HepG2 (cell line): Measurements from ENCODE around the gene TMEM256. TPM values are rescaled to one million over a fixed set of nuclear protein-coding genes. Genes with fewer than 3 reads are reported as not detected.

Experiments
- AHR ChIP-seq: IDR thresholded peaks from 2 replicates; pipeline ENCODE4 v1.6.1; 2018; ENCODE audit warnings: missing genetic modification reagents, missing compliant biosample characterization
- BCL3 ChIP-seq: sonication (generic); formaldehyde crosslinking; IDR thresholded peaks from 2 replicates; pipeline ENCODE4 v1.5.1; 2020; ENCODE audit warnings: mild to moderate bottlenecking, missing genetic modification reagents, moderate library complexity
- FOXA3 ChIP-seq: IDR thresholded peaks from 2 replicates; pipeline ENCODE4 v1.6.1; 2016; ENCODE audit warnings: missing genetic modification reagents, missing compliant biosample characterization
- FOXC1 ChIP-seq: sonication (generic); formaldehyde crosslinking; IDR thresholded peaks from 2 replicates; pipeline ENCODE4 v1.8.0; 2022; ENCODE audit warnings: mild to moderate bottlenecking, missing genetic modification reagents, borderline replicate concordance
- FOXP4 ChIP-seq: sonication (generic); formaldehyde crosslinking; IDR thresholded peaks from 2 replicates; pipeline ENCODE4 v1.4.0; 2020; ENCODE audit warnings: missing genetic modification reagents
- HMGXB3 ChIP-seq: sonication (generic); formaldehyde crosslinking; IDR thresholded peaks from 2 replicates; pipeline ENCODE4 v1.4.0; 2020; ENCODE audit warnings: missing genetic modification reagents, borderline replicate concordance
- HOXD1 ChIP-seq: sonication (generic); formaldehyde crosslinking; IDR thresholded peaks from 2 replicates; pipeline ENCODE4 v1.5.0; 2020; ENCODE audit warnings: missing genetic modification reagents
- IRX3 ChIP-seq: sonication (generic); formaldehyde crosslinking; IDR thresholded peaks from 2 replicates; pipeline ENCODE4 v1.8.1; 2023; ENCODE audit warnings: mild to moderate bottlenecking, low read depth, missing genetic modification reagents, borderline replicate concordance
- TCF7 ChIP-seq: sonication (generic); IDR thresholded peaks from 2 replicates; pipeline ENCODE4 v1.6.1; 2016; ENCODE audit warnings: antibody characterized with exemption, low read depth
- TEAD3 ChIP-seq: optimal IDR thresholded peaks from 2 replicates; pipeline ENCODE3; 2016; ENCODE audit warnings: borderline replicate concordance
- TFDP2 ChIP-seq: sonication (generic); formaldehyde crosslinking; IDR thresholded peaks from 2 replicates; pipeline ENCODE4 v1.4.0; 2020; ENCODE audit warnings: missing genetic modification reagents
- ZBTB3 ChIP-seq: sonication (generic); formaldehyde crosslinking; IDR thresholded peaks from 2 replicates; pipeline ENCODE4 v1.4.0; 2020; ENCODE audit warnings: low read depth, mild to moderate bottlenecking, moderate library complexity, missing genetic modification reagents, borderline replicate concordance
- ZFP36L1 ChIP-seq: sonication (generic); formaldehyde crosslinking; IDR thresholded peaks from 2 replicates; pipeline ENCODE4 v1.8.0; 2022; ENCODE audit warnings: mild to moderate bottlenecking, missing genetic modification reagents, moderate library complexity
- ZKSCAN5 ChIP-seq: sonication (generic); formaldehyde crosslinking; IDR thresholded peaks from 2 replicates; pipeline ENCODE4 v1.5.1; 2020; ENCODE audit warnings: mild to moderate bottlenecking, missing genetic modification reagents
- ZNF260 ChIP-seq: sonication (generic); formaldehyde crosslinking; IDR thresholded peaks from 2 replicates; pipeline ENCODE4 v1.4.0; 2020; ENCODE audit warnings: missing genetic modification reagents, low read depth, mild to moderate bottlenecking, borderline replicate concordance
- ZNF414 ChIP-seq: sonication (generic); formaldehyde crosslinking; IDR thresholded peaks from 2 replicates; pipeline ENCODE4 v1.5.0; 2020; ENCODE audit warnings: missing genetic modification reagents
- ZNF44 ChIP-seq: sonication (generic); formaldehyde crosslinking; IDR thresholded peaks from 2 replicates; pipeline ENCODE4 v1.5.1; 2020; ENCODE audit warnings: mild to moderate bottlenecking, missing genetic modification reagents
- ZNF572 ChIP-seq: sonication (generic); formaldehyde crosslinking; IDR thresholded peaks from 2 replicates; pipeline ENCODE4 v1.5.1; 2020; ENCODE audit warnings: mild to moderate bottlenecking, missing genetic modification reagents
- ZNF672 ChIP-seq: sonication (generic); formaldehyde crosslinking; IDR thresholded peaks from 2 replicates; pipeline ENCODE4 v1.8.1; 2022; ENCODE audit warnings: missing genetic modification reagents
- ZNF737 ChIP-seq: sonication (generic); formaldehyde crosslinking; IDR thresholded peaks from 2 replicates; pipeline ENCODE4 v1.5.0; 2020; ENCODE audit warnings: missing genetic modification reagents, mild to moderate bottlenecking, borderline replicate concordance
- polyA plus RNA-seq, 8 experiments: library from polyadenylated mRNA; depleted of rRNA in 3 of 8; stranded (reverse) in 7 of 8; unstranded in 1 of 8; fragments of >200 nt; fragmentation: Illumina TruSeq in 4 of 8; extraction: Trizol in 4 of 8; gene quantifications; 2 replicates each; pipeline versions ENCODE4 v1.2.1 to v1.2.3, GENCODE V29; 2011 to 2016; ENCODE audit warnings: low read depth in 4 of 8, missing spikeins in 1 of 8, mixed read lengths in 1 of 8; ENCODE audit not compliant: insufficient read depth in 1 of 8
- total RNA-seq, 5 experiments: library from RNA; depleted of rRNA; stranded (reverse); fragments of >200 nt; fragmentation: Illumina TruSeq; extraction: Trizol; gene quantifications; 2 replicates each; pipeline ENCODE4 v1.2.3, GENCODE V29; 2016; ENCODE audit warnings: low read depth in 1 of 5

Gene TMEM256
- total and polyA plus RNA-seq, 2 of the 13 experiments (the other 11 are each of a cell fraction or from before 2014, with no cell fraction given) = 231 to 252 TPM

GRCh38 chr17:7403977-7404736 lies at the start of gene TMEM256 (continued):
- TF ChIP-seq FOXP4 (no peak), IRX3 (CRISPR knock-in tag) (peak; percentile 65; the same call in 1 of the 2 replicates), FOXA3 (CRISPR knock-in tag) (peak; percentile 35; the same call in 1 of the 2 replicates), ZNF737 (CRISPR knock-in tag) (no peak), ZBTB3 (CRISPR knock-in tag) (no peak), TEAD3 (CRISPR knock-in tag) (peak; percentile 36), ZFP36L1 (CRISPR knock-in tag) (no peak), ZNF572 (0 out of 2 replicates have a peak, but pooled peaks have one; percentile 52), TFDP2 (CRISPR knock-in tag) (peak; percentile 71), ZNF414 (CRISPR knock-in tag) (no peak), AHR (CRISPR knock-in tag) (no peak), BCL3 (CRISPR knock-in tag) (no peak), TCF7 (no peak), ZNF672 (CRISPR knock-in tag) (no peak), ZNF260 (no peak), FOXC1 (CRISPR knock-in tag) (no peak; the same call in 1 of the 2 replicates), ZKSCAN5 (CRISPR knock-in tag) (no peak), HMGXB3 (CRISPR knock-in tag) (peak; percentile 98), HOXD1 (CRISPR knock-in tag) (no peak), ZNF44 (CRISPR knock-in tag) (no peak)
